SKM-1 treated with dmso at 0.1 percent for 144 hours (cell line): Measurements from ENCODE around the gene NANP.
"Not testable (repeated sequence)": the region's sequence is repeated elsewhere in the genome, so short reads cannot be mapped to it uniquely, and the experiment has no call there.

Source experiments
- DNase-seq: peaks from one replicate; lab custom pipeline; 2025; ENCODE audit not compliant: unreplicated experiment; lab: John Stamatoyannopoulos, UW

The NANP gene

DNA sequence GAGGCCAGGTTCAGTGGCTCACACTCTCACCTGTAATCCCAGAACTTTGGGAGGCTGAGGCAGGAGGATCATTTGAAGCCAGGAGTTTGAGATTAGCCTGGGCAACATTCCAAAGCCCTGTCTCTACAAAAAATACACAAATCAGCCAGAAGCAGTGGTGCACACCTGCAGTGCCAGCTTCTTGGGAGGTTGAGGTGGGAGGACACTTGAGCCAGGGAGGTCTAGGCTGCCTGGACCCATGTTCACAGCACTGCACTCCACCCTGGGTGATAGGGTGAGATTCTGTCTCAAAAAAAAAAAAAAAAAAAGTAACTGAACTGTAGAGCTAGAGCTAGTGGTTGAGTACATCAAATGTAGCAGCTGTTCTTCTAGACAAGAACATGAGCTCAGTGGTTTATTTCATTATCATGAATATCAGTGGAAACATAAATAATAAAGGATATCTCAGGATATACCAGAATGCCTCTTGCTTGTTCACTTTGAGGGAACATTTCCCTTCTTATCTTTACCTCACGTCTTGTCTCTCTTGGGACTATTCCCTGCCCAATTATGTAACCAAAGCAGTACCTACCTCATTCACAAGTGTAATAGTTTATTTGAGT, 17.6 kb downstream of the NANP start:
- DNase-seq = no peak

- no peak for DNase-seq
Measured at GRCh38 chr20:25605148-25605547, 18.7 kb downstream of the NANP start.

DNA sequence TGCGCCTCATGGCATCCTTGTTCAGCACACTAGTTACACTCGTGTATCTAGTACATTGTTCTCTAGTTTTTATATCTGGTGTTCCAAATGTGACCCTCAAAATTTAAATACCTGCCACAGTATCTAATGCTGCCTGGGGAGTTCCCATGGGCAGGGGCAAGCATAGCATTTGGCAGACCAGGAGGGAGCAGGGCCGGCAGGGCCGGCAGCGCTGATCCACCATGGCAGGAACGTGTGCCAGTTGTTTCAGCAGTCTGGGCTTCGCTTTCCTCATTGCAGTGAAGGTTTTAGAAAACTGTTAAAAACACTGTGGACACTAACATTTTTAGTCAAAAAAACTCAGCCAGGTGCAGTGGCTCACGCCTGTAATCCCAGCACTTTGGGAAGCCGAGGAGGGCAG, 19.2 kb downstream of the NANP start:
- no peak for DNase-seq

GRCh38 chr20:25602914-25603309, 20.9 kb downstream of the NANP start:
- DNase-seq = not testable (repeated sequence)

- DNase-seq = not testable (repeated sequence)
Measured at GRCh38 chr20:25602191-25602913, 21.5 kb downstream of the NANP start.

- no peak for DNase-seq
Measured at GRCh38 chr20:25601659-25602058, 22.2 kb downstream of the NANP start.

- no peak for DNase-seq
Measured at GRCh38 chr20:25600632-25601031, 23.2 kb downstream of the NANP start.

DNA sequence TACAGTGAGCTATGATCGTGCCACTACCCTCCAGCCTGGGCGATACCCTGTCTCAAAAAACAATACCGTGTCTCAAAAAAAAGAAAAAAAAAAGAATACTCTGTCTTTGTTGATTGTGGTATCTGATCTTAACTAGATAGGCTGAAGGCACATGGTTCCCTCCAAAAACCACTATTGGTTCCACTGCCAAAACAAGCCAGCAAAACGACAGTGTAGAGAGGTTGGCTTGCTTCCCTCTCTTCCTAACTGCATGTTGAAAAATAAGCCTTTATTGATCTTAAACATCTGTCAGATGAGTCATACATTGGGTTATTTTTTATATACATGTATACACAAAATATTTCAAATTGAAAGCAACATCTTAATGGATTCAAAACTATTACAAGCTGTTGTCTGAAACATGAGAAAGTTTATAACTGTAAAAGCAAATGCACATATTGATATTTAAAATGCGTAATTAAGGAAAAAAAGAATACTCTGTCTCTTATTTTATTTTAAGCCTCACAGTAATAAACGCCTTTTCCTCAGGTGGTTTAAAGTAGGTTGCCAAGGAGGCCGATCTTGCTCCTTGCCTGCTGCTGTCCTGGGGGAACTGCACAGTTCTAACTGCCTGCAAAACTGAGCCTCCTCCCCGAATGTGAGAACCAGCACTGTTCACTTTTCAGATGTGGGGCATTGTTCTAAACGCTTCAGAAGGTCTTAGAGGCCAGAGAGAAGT, 31.5 kb downstream of the NANP start:
- DNase-seq = no peak

DNA sequence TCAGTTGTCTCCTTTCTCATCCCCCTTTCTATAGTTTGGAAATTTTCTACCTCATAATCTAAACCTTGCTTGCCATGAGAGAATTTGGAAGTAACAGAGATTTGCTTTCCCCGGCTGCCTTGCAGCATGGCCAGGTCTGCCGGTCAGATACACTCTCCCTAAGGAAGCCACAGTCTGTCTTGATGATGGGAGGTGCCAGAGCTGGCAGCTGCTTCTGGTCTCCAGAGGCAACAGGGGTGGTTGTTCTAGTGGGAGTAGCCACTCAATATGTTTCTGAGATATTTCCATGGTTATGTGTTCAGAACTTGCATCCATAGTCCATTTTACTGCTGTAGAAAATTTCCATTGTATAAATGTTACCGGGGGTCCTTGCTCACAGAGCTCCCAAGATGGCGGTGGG, 33.0 kb downstream of the NANP start:
- DNase-seq = not testable (repeated sequence)

DNA sequence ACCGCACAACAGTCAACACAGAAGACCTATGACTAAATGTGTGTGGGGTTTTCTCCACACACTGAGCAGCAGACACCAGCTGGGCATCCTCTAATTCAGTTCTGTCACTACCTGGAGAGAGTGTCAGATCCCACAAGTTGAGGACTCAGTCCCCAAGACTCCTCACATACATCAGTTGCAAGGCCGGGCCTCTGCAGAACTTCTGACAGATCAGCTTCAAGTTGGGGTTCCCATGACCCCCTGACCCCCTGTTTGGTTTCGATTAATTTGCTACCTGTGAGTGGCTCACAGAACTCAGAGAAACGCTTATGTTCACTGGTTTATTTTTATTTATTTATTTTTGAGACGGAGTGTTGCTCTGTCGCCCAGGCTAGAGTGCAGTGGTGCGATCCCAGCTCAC, 35.3 kb downstream of the NANP start:
- no peak for DNase-seq

DNA sequence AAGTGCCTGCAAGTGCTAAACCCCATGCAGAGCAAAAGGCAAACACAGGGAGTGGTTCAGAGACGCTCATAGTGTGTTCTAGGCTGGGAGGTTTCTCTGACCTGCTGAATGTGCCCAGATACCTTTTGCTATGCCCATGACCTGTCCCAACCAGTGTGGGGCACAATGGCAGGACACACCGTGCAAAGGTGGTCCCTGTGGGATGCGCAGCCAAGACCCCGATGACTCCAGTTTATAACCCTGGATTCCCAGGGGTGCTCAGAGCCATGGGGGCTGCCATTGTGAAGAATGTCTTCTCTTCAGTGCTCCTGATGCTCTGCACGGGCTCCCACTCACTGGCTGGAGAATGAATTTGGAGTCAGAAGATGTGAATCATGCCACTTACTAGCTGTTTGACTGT, 36.3 kb downstream of the NANP start:
- no peak for DNase-seq

- DNase-seq = no peak
Measured at GRCh38 chr20:25586877-25587276, 36.9 kb downstream of the NANP start.

- DNase-seq = peak; percentile 40
Measured at GRCh38 chr20:25584905-25585704, 38.7 kb downstream of the NANP start, which contains the start of gene NINL. TSS of gene NINL (minus strand) at chr20:25585531. CDS start at chr20:25526587, 58,944 bp downstream.

DNA sequence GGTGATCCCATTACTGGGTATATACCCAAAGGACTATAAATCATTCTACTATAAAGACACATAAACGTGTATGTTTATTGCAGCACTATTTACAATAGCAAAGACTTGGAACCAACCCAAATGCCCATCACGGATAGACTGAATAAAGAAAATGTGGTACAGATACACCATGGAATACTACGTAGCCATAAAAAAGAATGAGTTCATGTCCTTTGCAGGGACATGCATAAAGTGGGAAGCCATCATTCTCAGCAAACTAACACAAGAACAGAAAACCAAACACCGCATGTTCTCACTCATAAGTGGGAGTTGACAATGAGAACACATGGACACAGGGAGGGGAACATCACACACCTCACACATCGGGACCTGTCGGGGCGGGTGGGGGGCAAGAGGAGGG, 40.2 kb downstream of the NANP start:
- DNase-seq = not testable (repeated sequence)

DNA sequence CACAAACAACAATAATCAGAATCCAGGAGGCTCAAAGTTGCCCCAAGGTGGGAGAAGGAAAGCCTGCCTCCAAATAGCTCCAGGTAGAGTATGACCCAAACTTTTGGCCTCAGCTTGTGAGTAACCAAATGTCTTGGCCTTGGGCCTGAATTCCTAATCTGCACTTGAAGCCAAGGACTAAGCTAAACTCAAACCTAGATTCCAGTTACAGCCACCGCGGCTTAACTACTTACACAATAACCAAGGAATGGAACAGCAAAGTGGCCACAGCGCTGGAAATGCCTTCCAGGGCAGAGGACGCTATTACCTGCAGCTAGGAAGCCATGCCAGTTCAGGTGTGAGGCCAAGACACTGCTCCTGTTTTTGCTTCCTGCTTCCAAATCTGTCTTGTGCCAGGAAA, 43.1 kb downstream of the NANP start:
- no peak for DNase-seq

GRCh38 chr20:25579081-25579770, 44.6 kb downstream of the NANP start:
- DNase-seq = no peak

GRCh38 chr20:25576783-25577530, 46.9 kb downstream of the NANP start:
- DNase-seq = no peak

DNA sequence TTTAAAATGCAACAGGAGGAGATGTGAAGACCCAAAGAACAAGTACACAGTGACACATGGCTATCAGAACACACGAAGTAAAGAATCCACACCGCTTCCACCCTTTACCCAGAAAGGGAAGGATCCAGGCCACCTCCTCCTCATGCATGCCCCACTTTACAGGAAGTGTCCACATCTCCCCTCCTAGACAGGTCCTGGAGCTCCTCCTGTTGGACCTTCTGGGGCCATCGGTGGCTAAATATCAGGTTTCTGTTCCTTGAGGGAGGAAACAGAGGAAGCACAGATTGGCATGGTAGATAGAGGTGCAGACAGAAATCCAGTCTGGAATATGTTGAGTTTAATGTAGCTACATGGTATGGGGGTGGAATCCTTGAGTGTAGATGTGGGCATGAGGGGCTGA, 49.4 kb downstream of the NANP start:
- DNase-seq = no peak

GRCh38 chr20:25573288-25574251, 50.2 kb downstream of the NANP start:
- DNase-seq = no peak
